Neural progenitor cell (in vitro differentiated cells): ENCODE measurements around the gene CCSER1. TPM values are rescaled to one million over a fixed set of nuclear protein-coding genes. Genes with fewer than 3 reads are reported as not detected.

Source experiments
- DNase-seq: peaks from one replicate; pipeline ENCODE4 v3.0.0-alpha.2; 2016; ENCODE audit warnings: low spot score
- H2AFZ ChIP-seq: fragments of 200-600 bp; sonication (generic); replicated peaks from 2 replicates; pipeline ENCODE4 v1.6.1; 2016; ENCODE audit warnings: antibody characterized with exemption
- H3F3A ChIP-seq: fragments of 200-600 bp; sonication (generic); 2 replicates; pipeline ENCODE4 v1.6.1; 2016; ENCODE audit warnings: antibody characterized with exemption, low read depth
- H3K27ac ChIP-seq: fragments of 200-600 bp; sonication (generic); 2 replicates; pipeline ENCODE4 v1.5.1; 2016; ENCODE audit warnings: mild to moderate bottlenecking
- H3K27me3 ChIP-seq: fragments of 200-600 bp; sonication (generic); 2 replicates; pipeline ENCODE4 v1.6.1; 2016; ENCODE audit warnings: mild to moderate bottlenecking, moderate library complexity
- H3K36me3 ChIP-seq: fragments of 200-600 bp; sonication (generic); 2 replicates; pipeline ENCODE4 v1.5.1; 2016
- H3K4me1 ChIP-seq: fragments of 200-600 bp; sonication (generic); 2 replicates; pipeline ENCODE4 v1.6.1; 2016; ENCODE audit warnings: mixed run types
- H3K4me2 ChIP-seq: fragments of 200-600 bp; sonication (generic); 2 replicates; pipeline ENCODE4 v1.6.1; 2016
- H3K4me3 ChIP-seq: fragments of 200-600 bp; sonication (generic); 2 replicates; pipeline ENCODE4 v1.5.1; 2016
- H3K79me2 ChIP-seq: fragments of 200-600 bp; sonication (generic); 2 replicates; pipeline ENCODE4 v1.6.1; 2016; ENCODE audit warnings: low read depth
- H3K9ac ChIP-seq: fragments of 200-600 bp; sonication (generic); 2 replicates; pipeline ENCODE4 v1.6.1; 2016
- H3K9me3 ChIP-seq: fragments of 200-600 bp; sonication (generic); 2 replicates; pipeline ENCODE4 v1.5.1; 2016; ENCODE audit warnings: low read depth
- H4K20me1 ChIP-seq: fragments of 200-600 bp; sonication (generic); 2 replicates; pipeline ENCODE4 v1.6.1; 2016; ENCODE audit warnings: low read depth
- H3K27ac Mint-ChIP-seq: 3 replicates; pipeline ENCODE4 v1.8.0; 2021; ENCODE audit warnings: mixed read lengths
- H3K27me3 Mint-ChIP-seq: 2 replicates; pipeline ENCODE4 v1.8.0; 2022; ENCODE audit warnings: low read depth, mild to moderate bottlenecking, inconsistent platforms, moderate library complexity, mixed read lengths; ENCODE audit not compliant: insufficient read depth
- H3K36me3 Mint-ChIP-seq: 3 replicates; pipeline ENCODE4 v1.8.0; 2021; ENCODE audit warnings: mixed read lengths
- H3K4me1 Mint-ChIP-seq: 3 replicates; pipeline ENCODE4 v1.8.0; 2021; ENCODE audit warnings: mixed read lengths
- H3K4me3 Mint-ChIP-seq: 3 replicates; pipeline ENCODE4 v1.8.0; 2021; ENCODE audit warnings: mild to moderate bottlenecking, moderate library complexity, mixed read lengths
- H3K9me3 Mint-ChIP-seq: 3 replicates; pipeline ENCODE4 v1.8.0; 2020; ENCODE audit warnings: mixed read lengths
- CTCF ChIP-seq: fragments of 200-600 bp; sonication (generic); IDR thresholded peaks from 2 replicates; pipeline ENCODE4 v1.5.1; 2017; ENCODE audit warnings: antibody characterized with exemption, mild to moderate bottlenecking
- EZH2 ChIP-seq: fragments of 200-600 bp; sonication (generic); IDR thresholded peaks from 2 replicates; pipeline ENCODE4 v1.6.1; 2017; ENCODE audit warnings: antibody characterized with exemption, mild to moderate bottlenecking, moderate library complexity
- EZH2phosphoT487 ChIP-seq: fragments of 200-600 bp; sonication (generic); IDR thresholded peaks from 2 replicates; pipeline ENCODE4 v1.6.1; 2017; ENCODE audit warnings: antibody characterized with exemption
- total RNA-seq: library from RNA; depleted of rRNA; stranded (reverse); fragments of >200 nt; gene quantifications from 2 replicates; pipeline ENCODE4 v1.2.3, GENCODE V29; 2015; ENCODE audit warnings: low replicate concordance

The CCSER1 gene
- total RNA-seq, 1 donor from 2014 or later: 0.77 TPM

DNA sequence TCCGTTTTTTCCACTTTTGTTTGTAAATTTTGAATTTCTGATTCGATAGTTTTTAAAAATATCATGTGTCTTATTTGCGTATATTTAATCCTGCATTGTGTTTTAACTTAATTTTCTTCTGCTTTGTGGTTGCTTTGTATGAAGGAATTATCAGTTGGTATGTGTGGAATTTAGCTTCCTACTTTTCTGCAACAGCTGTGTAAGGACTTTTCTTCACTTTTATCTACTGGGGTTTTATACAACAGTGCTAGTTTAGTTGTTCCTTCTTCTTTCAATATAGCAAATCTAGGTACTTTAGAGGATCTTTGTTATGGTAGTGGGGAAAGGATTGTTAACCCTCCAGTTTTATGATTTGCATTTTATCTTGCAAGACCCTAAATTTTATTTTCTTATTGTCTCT lies 410.3 kb downstream of the CCSER1 start:
- H3K9me3 Mint-ChIP-seq: peaks cover 3% of the 10 kb centered on the region
- no peak overlapping the region for H3K27ac Mint-ChIP-seq
- H3K4me2 ChIP-seq: peak overlapping the region; percentile 28
- no peak overlapping the region for H3K4me3 ChIP-seq
- peak overlapping the region; percentile 78 for H3K27ac ChIP-seq
- H3K27me3 ChIP-seq: no peaks in the 10 kb centered on the region
- H4K20me1 ChIP-seq: no peaks in the 10 kb centered on the region
- H3K9ac ChIP-seq: no peak overlapping the region
- no peaks in the 10 kb centered on the region for H3K79me2 ChIP-seq
- DNase-seq: no peak
- peaks cover 5% of the 10 kb centered on the region for H3K9me3 ChIP-seq
- H2AFZ ChIP-seq: peak overlapping the region; percentile 30
- no peaks in the 10 kb centered on the region for H3K36me3 Mint-ChIP-seq
- H3K36me3 ChIP-seq: no peaks in the 10 kb centered on the region
- no peak overlapping the region for H3K4me3 Mint-ChIP-seq
- peaks cover 13% of the 10 kb centered on the region for H3K4me1 ChIP-seq
- H3F3A ChIP-seq: peaks cover 12% of the 10 kb centered on the region
- TF ChIP-seq CTCF (no peak), EZH2 (no peak), EZH2phosphoT487 (no peak)
- H3K27me3 Mint-ChIP-seq: no peaks in the 10 kb centered on the region
- peaks cover 3% of the 10 kb centered on the region for H3K4me1 Mint-ChIP-seq

GRCh38 chr4:90540536-90540935 lies 413.3 kb downstream of the CCSER1 start:
- Histone ChIP-seq H3K9ac (no peak overlapping the region), H3F3A (peaks cover 12% of the 10 kb centered on the region), H2AFZ (no peak overlapping the region), H3K9me3 (peaks cover 5% of the 10 kb centered on the region), H3K36me3 (no peaks in the 10 kb centered on the region), H3K4me1 (peaks cover 13% of the 10 kb centered on the region), H3K4me2 (no peak overlapping the region), H3K27me3 (no peaks in the 10 kb centered on the region), H4K20me1 (no peaks in the 10 kb centered on the region), H3K27ac (no peak overlapping the region), H3K79me2 (no peaks in the 10 kb centered on the region), H3K4me3 (no peak overlapping the region)
- no peak for DNase-seq
- no peak overlapping the region for H3K4me3 Mint-ChIP-seq
- peaks cover 3% of the 10 kb centered on the region for H3K4me1 Mint-ChIP-seq
- no peak for TF ChIP-seq EZH2phosphoT487
- TF ChIP-seq EZH2: no peak
- TF ChIP-seq CTCF: no peak
- H3K9me3 Mint-ChIP-seq: no peaks in the 10 kb centered on the region
- H3K36me3 Mint-ChIP-seq: no peaks in the 10 kb centered on the region
- no peak overlapping the region for H3K27ac Mint-ChIP-seq
- H3K27me3 Mint-ChIP-seq: no peaks in the 10 kb centered on the region

DNA sequence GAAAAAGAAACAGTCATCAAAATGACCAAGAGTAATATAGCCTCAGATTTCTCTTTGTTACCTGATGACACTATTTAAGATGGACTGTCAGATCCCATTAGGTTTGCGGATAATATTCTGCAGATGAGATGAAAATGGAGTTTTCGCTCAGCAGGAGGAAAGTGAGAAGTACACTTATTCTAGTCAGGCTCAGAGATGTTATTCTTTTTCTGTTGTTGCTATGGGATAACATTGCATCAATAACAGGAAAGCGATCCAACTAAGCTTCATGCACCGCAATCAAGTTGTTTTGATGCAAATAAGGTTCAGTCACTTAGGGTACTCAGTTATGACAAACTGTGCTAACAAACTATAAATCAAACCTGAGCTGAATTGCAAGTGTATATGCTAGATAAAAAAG lies 415.0 kb downstream of the CCSER1 start:
- no peak for TF ChIP-seq CTCF
- no peak for TF ChIP-seq EZH2phosphoT487
- no peak for TF ChIP-seq EZH2
- H3K36me3 Mint-ChIP-seq: no peaks in the 10 kb centered on the region
- Histone ChIP-seq H3K9ac (no peak overlapping the region), H3K4me3 (no peak overlapping the region), H3K27me3 (no peaks in the 10 kb centered on the region), H3F3A (peaks cover 8% of the 10 kb centered on the region), H3K4me2 (no peak overlapping the region), H3K79me2 (no peaks in the 10 kb centered on the region), H2AFZ (no peak overlapping the region), H3K36me3 (no peaks in the 10 kb centered on the region), H3K9me3 (no peaks in the 10 kb centered on the region), H3K27ac (no peak overlapping the region), H4K20me1 (no peaks in the 10 kb centered on the region), H3K4me1 (peaks cover 13% of the 10 kb centered on the region)
- H3K9me3 Mint-ChIP-seq: no peaks in the 10 kb centered on the region
- H3K27me3 Mint-ChIP-seq: no peaks in the 10 kb centered on the region
- peaks cover 3% of the 10 kb centered on the region for H3K4me1 Mint-ChIP-seq
- no peak for DNase-seq
- no peak overlapping the region for H3K27ac Mint-ChIP-seq
- no peak overlapping the region for H3K4me3 Mint-ChIP-seq
